ENCODE measurements around the gene EPHB1.
A peak's percentile ranks its signal among the peaks of the same experiment; 100 is the strongest.

Gene EPHB1

GRCh38 chr3:134827213-134827612 is 32.2 kb downstream of the EPHB1 start:
- TF ChIP-seq CTCF (IDR thresholded peaks at IDR 0.05), result no peak

DNA sequence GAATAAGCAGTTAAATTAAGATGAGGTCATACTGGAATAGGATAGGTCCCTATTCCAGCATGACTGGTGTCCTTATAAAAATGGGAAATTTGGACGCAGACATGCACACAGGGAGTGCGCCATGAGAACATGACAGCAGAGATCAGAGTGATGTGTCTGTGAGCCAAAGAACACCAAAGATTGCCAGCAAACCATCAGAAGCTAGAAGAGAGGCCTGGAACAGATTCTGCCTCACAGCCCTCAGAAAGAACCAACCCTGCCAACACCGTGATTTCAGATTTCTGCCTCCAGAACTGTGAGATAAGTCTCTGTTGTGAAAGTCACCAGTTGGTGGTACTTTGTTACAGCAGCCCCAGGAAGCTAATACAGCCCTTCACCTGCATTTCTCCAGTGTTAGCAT is 34.7 kb downstream of the EPHB1 start:
- TF ChIP-seq CTCF (IDR thresholded peaks at IDR 0.05), result no peak

GRCh38 chr3:134832585-134832984 is 37.5 kb downstream of the EPHB1 start:
- TF ChIP-seq CTCF (IDR thresholded peaks at IDR 0.05), result no peak

- no peak for TF ChIP-seq CTCF (IDR thresholded peaks at IDR 0.05)
These were observed 38.5 kb downstream of the EPHB1 start for GRCh38 chr3:134833453-134834163.

GRCh38 chr3:134836921-134837320 is 41.9 kb downstream of the EPHB1 start:
- no peak for TF ChIP-seq CTCF (IDR thresholded peaks at IDR 0.05)

GRCh38 chr3:134838599-134838998 is 43.5 kb downstream of the EPHB1 start:
- TF ChIP-seq CTCF (IDR thresholded peaks at IDR 0.05), result peak; percentile 50; the same call in 1 of the 2 replicates

DNA sequence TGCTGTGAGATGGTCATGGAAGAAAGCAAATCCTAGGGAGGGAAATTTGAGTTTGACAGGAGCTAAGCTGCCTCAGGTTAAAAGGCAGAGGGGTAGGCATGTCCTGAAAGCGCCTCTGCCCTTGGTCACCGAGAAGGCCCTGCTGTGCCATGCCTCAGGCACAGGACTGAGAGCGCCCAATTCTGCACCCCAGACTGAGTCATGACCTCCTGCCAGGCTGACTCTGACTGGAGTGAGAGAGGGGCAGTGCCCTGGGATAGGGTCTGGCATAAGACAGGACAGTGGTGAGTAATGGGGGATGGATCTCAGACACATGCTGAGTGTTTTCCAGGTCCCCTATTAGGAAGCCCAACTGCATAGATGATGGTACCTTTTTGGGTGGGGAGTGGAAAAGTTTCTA is 44.4 kb downstream of the EPHB1 start:
- TF ChIP-seq CTCF (IDR thresholded peaks at IDR 0.05), result no peak

DNA sequence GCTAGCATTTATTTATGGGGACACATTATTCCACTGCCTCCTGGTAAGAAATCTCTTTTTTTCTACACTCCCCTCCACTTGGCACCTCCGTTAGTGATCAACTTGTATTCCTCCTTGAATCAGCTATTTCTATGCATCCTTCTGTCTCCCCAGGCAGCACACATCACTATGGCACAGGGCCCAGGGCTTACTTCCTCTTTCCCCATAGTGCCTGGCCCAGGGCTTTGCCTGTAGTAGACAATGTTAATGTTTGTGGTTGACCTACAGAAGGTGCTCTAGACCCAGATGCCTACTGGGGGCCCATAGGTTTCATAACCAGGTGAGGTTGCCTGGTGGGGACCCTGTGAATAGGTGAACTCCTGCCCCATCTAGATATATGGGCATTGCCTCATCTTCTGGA is 44.9 kb downstream of the EPHB1 start:
- no peak for TF ChIP-seq CTCF (IDR thresholded peaks at IDR 0.05)
